Motor neuron (in vitro differentiated cells): ENCODE measurements around the gene SYK. TPM values are rescaled to one million over a fixed set of nuclear protein-coding genes. Genes with fewer than 3 reads are reported as not detected.
A peak's percentile ranks its signal among the peaks of the same experiment; 100 is the strongest.

Experiments used
- ATAC-seq, 8 experiments: fragments of 200-7000 bp; cut with Tn5 transposase; replicated peaks in 6 of 8; 2 replicates each; pipeline ENCODE4 v1.8.0; 2021; ENCODE audit warnings: mild to moderate bottlenecking in 8 of 8, moderate library complexity in 8 of 8
- H3K27ac ChIP-seq, 2 donors: fragments of 250-450 bp; sonication (Bioruptor Pico); 2 replicates each; pipeline ENCODE4 v1.9.0; 2021; ENCODE audit warnings: antibody characterized with exemption in 2 of 2, mild to moderate bottlenecking in 2 of 2, moderate library complexity in 1 of 2
- H3K4me1 ChIP-seq, 2 donors: fragments of 250-450 bp; sonication (Bioruptor Pico); replicated peaks in 1 of 2; 2 replicates each; pipeline ENCODE4 v1.6.1; 2021; ENCODE audit warnings: antibody characterized with exemption in 2 of 2, mild to moderate bottlenecking in 2 of 2, moderate library complexity in 1 of 2
- H3K4me3 ChIP-seq, 5 donors: fragments of 250-450 bp; sonication (Bioruptor Pico); 2 replicates each; pipeline ENCODE4 v1.9.0; 2021; ENCODE audit warnings: antibody characterized with exemption in 5 of 5, mild to moderate bottlenecking in 5 of 5, moderate library complexity in 4 of 5
- WGBS, 10 experiments: fragments of 450-650 bp; shearing (Covaris generic); methylation state at CpG; one replicate each; pipeline ENCODE4 v1.0.0; 2022; 5-methylcytosine and 5-hydroxymethylcytosine counted together
- in situ Hi-C, 9 experiments: fragments of 400-800 bp; cut with MboI; loops; one replicate each; pipeline ENCODE4 v1.15.0; 2021; ENCODE audit warnings: low sequenced_read_pairs in 9 of 9, low pct_unique_long_range_greater_than_20kb in 2 of 9; ENCODE audit not compliant: unreplicated experiment in 9 of 9
- total RNA-seq, 8 experiments: library from RNA; unstranded; fragments of 300-600 nt; gene quantifications; 2 replicates each; pipeline versions ENCODE4 v1.2.3 to v1.2.4, GENCODE V29; 2022

SYK gene
- total RNA-seq, 8 experiments from 2014 or later = 0.05 to 0.43 (median 0.16) TPM; not detected in 2

GRCh38 chr9:90848866-90849265 is 47.2 kb downstream of the SYK start:
- no peak overlapping the region for H3K4me3 ChIP-seq
- no peaks in the 10 kb centered on the region for H3K4me1 ChIP-seq
- ATAC-seq = no peak
- in situ Hi-C loops = no loop called here
- 5 to 100% (median 77%) methylated on average over 1 to 6 of the region's 8 CpGs; no CpG with 5 or more reads in 4 of the 10 experiments for WGBS, 10 experiments
- H3K27ac ChIP-seq = no peak overlapping the region

- WGBS, 10 experiments = 0 to 100% (median 80%) methylated on average over 1 to 4 of the region's 5 CpGs; no CpG with 5 or more reads in 1 of the 10 experiments
- Histone ChIP-seq H3K4me1 (peaks cover 6% of the 10 kb centered on the region in 2 donors), H3K27ac (no peak overlapping the region), H3K4me3 (no peak overlapping the region)
- in situ Hi-C loops = loop anchor here in 4 of 9 experiments (25.0 kb wide), 4 partner anchors 89 to 1264 kb away; no protein-coding TSS in a partner anchor
- ATAC-seq = peak in 3 of 8 experiments; percentile 26 to 36 (median 34)
Measured at GRCh38 chr9:90851444-90851843, 49.8 kb downstream of the SYK start.

GRCh38 chr9:90853945-90854344 is 52.3 kb downstream of the SYK start:
- H3K27ac ChIP-seq = no peak overlapping the region
- H3K4me1 ChIP-seq = peaks cover 6% of the 10 kb centered on the region in 2 donors
- H3K4me3 ChIP-seq = no peak overlapping the region
- WGBS, 10 experiments = 25 to 100% (median 94%) methylated on average over 1 to 6 of the region's 10 CpGs; no CpG with 5 or more reads in 3 of the 10 experiments
- in situ Hi-C loops = loop anchor here in 4 of 9 experiments (25.0 kb wide), 4 partner anchors 92 to 1267 kb away; no protein-coding TSS in a partner anchor
- no peak for ATAC-seq

- Histone ChIP-seq H3K4me1 (peaks cover 6% of the 10 kb centered on the region in 2 donors), H3K27ac (no peak overlapping the region), H3K4me3 (no peak overlapping the region)
- in situ Hi-C loops = loop anchor here in 4 of 9 experiments (25.0 kb wide), 4 partner anchors 92 to 1267 kb away; no protein-coding TSS in a partner anchor
- 0 to 100% (median 80%) methylated on average over 1 to 5 of the region's 8 CpGs; no CpG with 5 or more reads in 1 of the 10 experiments for WGBS, 10 experiments
- peak in 4 of 8 experiments; percentile 32 to 56 (median 44) for ATAC-seq
Measured at GRCh38 chr9:90854637-90855175, 53.1 kb downstream of the SYK start.

GRCh38 chr9:90855208-90855902 is 53.7 kb downstream of the SYK start:
- H3K4me1 ChIP-seq = peaks cover 6% of the 10 kb centered on the region in 2 donors
- no peak overlapping the region for H3K27ac ChIP-seq
- in situ Hi-C loops = loop anchor here in 4 of 9 experiments (25.0 kb wide), 4 partner anchors 93 to 1268 kb away; no protein-coding TSS in a partner anchor
- no peak overlapping the region for H3K4me3 ChIP-seq
- WGBS, 10 experiments = 0 to 100% (median 74%) methylated on average over 1 to 4 of the region's 5 CpGs; no CpG with 5 or more reads in 2 of the 10 experiments
- ATAC-seq = no peak

GRCh38 chr9:90857091-90857490 is 55.5 kb downstream of the SYK start:
- H3K27ac ChIP-seq = no peak overlapping the region
- WGBS, 10 experiments = 3 to 100% (median 74%) methylated on average over 1 to 6 of the region's 6 CpGs
- H3K4me3 ChIP-seq = no peak overlapping the region
- in situ Hi-C loops = loop anchor here in 4 of 9 experiments (25.0 kb wide), 4 partner anchors 95 to 1270 kb away; no protein-coding TSS in a partner anchor
- ATAC-seq = no peak
- H3K4me1 ChIP-seq = peaks cover 6% of the 10 kb centered on the region in 2 donors

- H3K4me1 ChIP-seq = peaks cover 6% of the 10 kb centered on the region in 2 donors
- no peak for ATAC-seq
- H3K4me3 ChIP-seq = no peak overlapping the region
- in situ Hi-C loops = loop anchor here in 4 of 9 experiments (25.0 kb wide), 4 partner anchors 96 to 1271 kb away; no protein-coding TSS in a partner anchor
- WGBS, 10 experiments = 23 to 100% (median 70%) methylated on average over 1 to 3 of the region's 5 CpGs; no CpG with 5 or more reads in 6 of the 10 experiments
- H3K27ac ChIP-seq = no peak overlapping the region
Measured at GRCh38 chr9:90857855-90858254, 56.2 kb downstream of the SYK start.

GRCh38 chr9:90858457-90858901 is 56.9 kb downstream of the SYK start:
- H3K27ac ChIP-seq = no peak overlapping the region
- in situ Hi-C loops = loop anchor here in 4 of 9 experiments (25.0 kb wide), 4 partner anchors 96 to 1271 kb away; no protein-coding TSS in a partner anchor
- H3K4me3 ChIP-seq = no peak overlapping the region
- WGBS, 10 experiments = 40 to 100% (median 92%) methylated on average over 1 to 3 of the region's 4 CpGs; no CpG with 5 or more reads in 4 of the 10 experiments
- H3K4me1 ChIP-seq = peaks cover 6% of the 10 kb centered on the region in 2 donors
- peak in 3 of 8 experiments; percentile 60 to 90 (median 88) for ATAC-seq

GRCh38 chr9:90860382-90860781 is 58.8 kb downstream of the SYK start:
- Histone ChIP-seq H3K4me3 (no peak overlapping the region), H3K4me1 (no peaks in the 10 kb centered on the region), H3K27ac (no peak overlapping the region)
- in situ Hi-C loops = loop anchor here in 4 of 9 experiments (25.0 kb wide), 4 partner anchors 98 to 1273 kb away; no protein-coding TSS in a partner anchor
- ATAC-seq = no peak
- 17 to 100% (median 62%) methylated on average over 1 to 3 of the region's 5 CpGs; no CpG with 5 or more reads in 4 of the 10 experiments for WGBS, 10 experiments

- H3K27ac ChIP-seq = no peak overlapping the region
- no peaks in the 10 kb centered on the region for H3K4me1 ChIP-seq
- in situ Hi-C loops = loop anchor here in 4 of 9 experiments (25.0 kb wide), 4 partner anchors 99 to 1274 kb away; no protein-coding TSS in a partner anchor
- H3K4me3 ChIP-seq = no peak overlapping the region
- ATAC-seq = no peak
- WGBS, 10 experiments = 0 to 100% (median 62%) methylated on average over 1 to 4 of the region's 7 CpGs; no CpG with 5 or more reads in 4 of the 10 experiments
Measured at GRCh38 chr9:90860826-90861225, 59.2 kb downstream of the SYK start.

GRCh38 chr9:90861380-90861779 is 59.8 kb downstream of the SYK start:
- WGBS, 10 experiments = 100% methylated on average over 1 of the region's 2 CpGs; no CpG with 5 or more reads in 9 of the 10 experiments
- no peak for ATAC-seq
- no peak overlapping the region for H3K27ac ChIP-seq
- in situ Hi-C loops = loop anchor here in 4 of 9 experiments (25.0 kb wide), 4 partner anchors 99 to 1274 kb away; no protein-coding TSS in a partner anchor
- H3K4me3 ChIP-seq = no peak overlapping the region
- H3K4me1 ChIP-seq = no peaks in the 10 kb centered on the region

GRCh38 chr9:90861826-90862740 is 60.5 kb downstream of the SYK start:
- in situ Hi-C loops = loop anchor here in 4 of 9 experiments (25.0 kb wide), 4 partner anchors 100 to 1275 kb away; no protein-coding TSS in a partner anchor
- Histone ChIP-seq H3K4me3 (no peak overlapping the region), H3K4me1 (no peaks in the 10 kb centered on the region), H3K27ac (no peak overlapping the region)
- no peak for ATAC-seq
- WGBS, 10 experiments = 80 to 100% (median 93%) methylated on average over 1 to 8 of the region's 16 CpGs; no CpG with 5 or more reads in 5 of the 10 experiments
